ENCODE data around the gene ATXN7L1. TPM values are rescaled to one million over a fixed set of nuclear protein-coding genes. Genes with fewer than 3 reads are reported as not detected.

Gene ATXN7L1
- total and polyA plus RNA-seq, 2 donors (not counting 1 experiment from before 2014, with no cell fraction given), result 7.1 to 40.6 TPM

- H3K4me3 ChIP-seq (ENCODE audit: control extremely low read depth in 1 of 5, extremely low read depth in 1 of 5, insufficient read depth in 1 of 5, low read depth in 2 of 5, low read length in 4 of 5), result no peak overlapping the region
- no peak overlapping the region for H3K4me3 Mint-ChIP-seq
- H3K27ac ChIP-seq (ENCODE audit: low read length in 2 of 2), result no peak overlapping the region
- ATAC-seq (ENCODE audit: low read depth) (no peak), DNase-seq (no peak)
- H3K36me3 ChIP-seq (replicated peaks in 1 of 2; ENCODE audit: control extremely low read depth in 1 of 2, control insufficient read depth in 1 of 2, extremely low read depth in 1 of 2, insufficient read depth in 2 of 2, low read length in 1 of 2), result peaks cover 11 to 34% of the 10 kb centered on the region in 2 experiments
- POLR2A ChIA-PET, result no interaction called here
- no peaks in the 10 kb centered on the region for H3K27me3 Mint-ChIP-seq
- H2AFZ ChIP-seq (ENCODE audit: insufficient read depth, low read depth, low read length, poor library complexity, severe bottlenecking), result no peak overlapping the region
- H3K4me2 ChIP-seq (replicated peaks; ENCODE audit: low read depth, low read length, poor library complexity, severe bottlenecking), result no peak overlapping the region
- WGBS (ENCODE audit: insufficient coverage), result 86% methylated on average over 1 of the region's 1 CpG
- peaks cover 16% of the 10 kb centered on the region for H3K79me2 ChIP-seq (ENCODE audit: control insufficient read depth, insufficient read depth, low read length)
- no peak overlapping the region for H3K9ac ChIP-seq (ENCODE audit: low read length)
- H4K20me1 ChIP-seq (ENCODE audit: control insufficient read depth, insufficient read depth, low read length, poor library complexity, severe bottlenecking), result peaks cover 15% of the 10 kb centered on the region
- intact Hi-C loops (cut with micrococcal nuclease), result no loop called here
- no peaks in the 10 kb centered on the region for H3K9me3 ChIP-seq (ENCODE audit: control extremely low read depth in 1 of 3, control insufficient read depth in 2 of 3, insufficient read depth in 1 of 3, low read length in 2 of 3)
- CTCF ChIA-PET, result interaction anchor here (1.1 kb wide), 1 partner anchor 9 kb away, joined by 3 read pairs; no protein-coding TSS in a partner anchor
- no peak overlapping the region for H3K27ac Mint-ChIP-seq
- TF ChIP-seq EZH2 (IDR thresholded peaks at IDR 0.05; ENCODE audit: borderline replicate concordance, insufficient read depth, low read depth, low read length, poor library complexity, severe bottlenecking) (no peak), CTCF (IDR thresholded peaks at IDR 0.05) (no peak)
- no peaks in the 10 kb centered on the region for H3K4me1 ChIP-seq (ENCODE audit: control insufficient read depth in 2 of 2, insufficient read depth in 2 of 2, low read length in 2 of 2)
- no peaks in the 10 kb centered on the region for H3K9me3 Mint-ChIP-seq (ENCODE audit: insufficient read depth)
- H3K4me1 Mint-ChIP-seq, result peaks cover 2% of the 10 kb centered on the region
- H3K27me3 ChIP-seq (replicated peaks in 1 of 4; ENCODE audit: control extremely low read depth in 1 of 4, control insufficient read depth in 3 of 4, insufficient read depth in 4 of 4, low read length in 3 of 4), result no peaks in the 10 kb centered on the region
These were observed 210.1 kb downstream of the ATXN7L1 start for GRCh38 chr7:105666324-105666723.

- Histone ChIP-seq H3K27me3 (replicated peaks in 1 of 4; ENCODE audit: control extremely low read depth in 1 of 4, control insufficient read depth in 3 of 4, insufficient read depth in 4 of 4, low read length in 3 of 4) (no peaks in the 10 kb centered on the region), H3K27ac (ENCODE audit: low read length in 2 of 2) (no peak overlapping the region), H3K9ac (ENCODE audit: low read length) (no peak overlapping the region), H3K9me3 (ENCODE audit: control extremely low read depth in 1 of 3, control insufficient read depth in 2 of 3, insufficient read depth in 1 of 3, low read length in 2 of 3) (no peaks in the 10 kb centered on the region), H2AFZ (ENCODE audit: insufficient read depth, low read depth, low read length, poor library complexity, severe bottlenecking) (no peak overlapping the region), H3K79me2 (ENCODE audit: control insufficient read depth, insufficient read depth, low read length) (peaks cover 16% of the 10 kb centered on the region), H3K4me3 (ENCODE audit: control extremely low read depth in 1 of 5, extremely low read depth in 1 of 5, insufficient read depth in 1 of 5, low read depth in 2 of 5, low read length in 4 of 5) (no peak overlapping the region), H4K20me1 (ENCODE audit: control insufficient read depth, insufficient read depth, low read length, poor library complexity, severe bottlenecking) (peaks cover 15% of the 10 kb centered on the region), H3K4me2 (replicated peaks; ENCODE audit: low read depth, low read length, poor library complexity, severe bottlenecking) (no peak overlapping the region), H3K36me3 (replicated peaks in 1 of 2; ENCODE audit: control extremely low read depth in 1 of 2, control insufficient read depth in 1 of 2, extremely low read depth in 1 of 2, insufficient read depth in 2 of 2, low read length in 1 of 2) (peaks cover 14 to 41% of the 10 kb centered on the region in 2 experiments), H3K4me1 (ENCODE audit: control insufficient read depth in 2 of 2, insufficient read depth in 2 of 2, low read length in 2 of 2) (no peaks in the 10 kb centered on the region)
- ChIA-PET CTCF (interaction anchor here (0.8 kb wide), 1 partner anchor 9 kb away, joined by 4 read pairs; no protein-coding TSS in a partner anchor), POLR2A (no interaction called here)
- Mint-ChIP-seq H3K4me3 (no peak overlapping the region), H3K4me1 (peaks cover 2% of the 10 kb centered on the region), H3K27ac (no peak overlapping the region), H3K9me3 (ENCODE audit: insufficient read depth) (no peaks in the 10 kb centered on the region), H3K27me3 (no peaks in the 10 kb centered on the region)
- ATAC-seq (ENCODE audit: low read depth), result no peak
- WGBS (ENCODE audit: insufficient coverage), result 98% methylated on average over 6 of the region's 7 CpGs
- TF ChIP-seq EZH2 (IDR thresholded peaks at IDR 0.05; ENCODE audit: borderline replicate concordance, insufficient read depth, low read depth, low read length, poor library complexity, severe bottlenecking) (no peak), CTCF (IDR thresholded peaks at IDR 0.05) (no peak)
- intact Hi-C loops (cut with micrococcal nuclease), result no loop called here
- DNase-seq, result no peak
These were observed 210.7 kb downstream of the ATXN7L1 start for GRCh38 chr7:105665684-105666083.
